ENCODE measurements around the gene ACOT8. TPM values are rescaled to one million over a fixed set of nuclear protein-coding genes. Genes with fewer than 3 reads are reported as not detected.

ACOT8 gene
- polyA plus RNA-seq, 3 donors = 40.9 to 52.4 (median 44.6) TPM

- Mint-ChIP-seq H3K4me3 (no peak overlapping the region), H3K36me3 (peaks cover 51 to 83% of the 10 kb centered on the region in 2 donors), H3K27ac (peak overlapping the region in 2 of 7 donors; percentile 10 to 65), H3K4me1 (peaks cover 15% of the 10 kb centered on the region), H3K27me3 (ENCODE audit: low read depth in 3 of 3) (peaks cover 0 to 2% (median 1%) of the 10 kb centered on the region in 3 donors), H3K9me3 (no peaks in the 10 kb centered on the region)
- Histone ChIP-seq H3K36me3 (replicated peaks in 1 of 2; ENCODE audit: control insufficient read depth in 1 of 2, insufficient read depth in 2 of 2, low read length in 2 of 2) (peaks cover 55 to 77% of the 10 kb centered on the region in 2 donors), H3K27ac (ENCODE audit: low read depth in 1 of 2, low read length in 2 of 2) (no peak overlapping the region), H3K9ac (ENCODE audit: insufficient read depth, low read length, poor library complexity, severe bottlenecking) (no peak overlapping the region), H3K27me3 (ENCODE audit: control insufficient read depth in 2 of 2, insufficient read depth in 2 of 2, low read length in 2 of 2) (no peaks in the 10 kb centered on the region), H4K20me1 (ENCODE audit: insufficient read depth, low read length) (peaks cover 25% of the 10 kb centered on the region), H2AFZ (ENCODE audit: insufficient read depth, low read depth, low read length, poor library complexity, severe bottlenecking) (no peak overlapping the region), H3K9me3 (replicated peaks in 1 of 2; ENCODE audit: control insufficient read depth in 1 of 2, insufficient read depth in 1 of 2, low read length in 2 of 2) (no peaks in the 10 kb centered on the region), H3K4me2 (replicated peaks; ENCODE audit: extremely low read depth, low read length, poor library complexity, severe bottlenecking) (no peak overlapping the region), H3K79me2 (ENCODE audit: insufficient read depth, low read length) (peaks cover 39% of the 10 kb centered on the region), H3K4me1 (ENCODE audit: control insufficient read depth in 1 of 2, insufficient read depth in 2 of 2, low read length in 2 of 2) (peaks cover 8 to 9% of the 10 kb centered on the region in 2 donors), H3K4me3 (replicated peaks in 1 of 3; ENCODE audit: low read depth in 2 of 3, low read length in 3 of 3) (no peak overlapping the region)
- no peak for DNase-seq
- intact Hi-C loops (cut with micrococcal nuclease) = no loop called here
- TF ChIP-seq CTCF (IDR thresholded peaks at IDR 0.05) = no peak
Observed at GRCh38 chr20:45851501-45851900, 5.7 kb downstream of the ACOT8 start.

- peaks cover 57 to 89% of the 10 kb centered on the region in 2 donors for H3K36me3 Mint-ChIP-seq
- no peak overlapping the region for H3K4me3 Mint-ChIP-seq
- Histone ChIP-seq H3K9me3 (replicated peaks in 1 of 2; ENCODE audit: control insufficient read depth in 1 of 2, insufficient read depth in 1 of 2, low read length in 2 of 2) (no peaks in the 10 kb centered on the region), H2AFZ (ENCODE audit: insufficient read depth, low read depth, low read length, poor library complexity, severe bottlenecking) (no peak overlapping the region), H3K9ac (ENCODE audit: insufficient read depth, low read length, poor library complexity, severe bottlenecking) (peak overlapping the region; percentile 17), H3K4me1 (ENCODE audit: control insufficient read depth in 1 of 2, insufficient read depth in 2 of 2, low read length in 2 of 2) (peaks cover 3% of the 10 kb centered on the region in 2 donors), H3K36me3 (replicated peaks in 1 of 2; ENCODE audit: control insufficient read depth in 1 of 2, insufficient read depth in 2 of 2, low read length in 2 of 2) (peaks cover 60 to 83% of the 10 kb centered on the region in 2 donors), H4K20me1 (ENCODE audit: insufficient read depth, low read length) (peaks cover 26% of the 10 kb centered on the region), H3K79me2 (ENCODE audit: insufficient read depth, low read length) (peaks cover 34% of the 10 kb centered on the region), H3K27me3 (ENCODE audit: control insufficient read depth in 2 of 2, insufficient read depth in 2 of 2, low read length in 2 of 2) (no peaks in the 10 kb centered on the region), H3K27ac (ENCODE audit: low read depth in 1 of 2, low read length in 2 of 2) (no peak overlapping the region), H3K4me3 (replicated peaks in 1 of 3; ENCODE audit: low read depth in 2 of 3, low read length in 3 of 3) (no peak overlapping the region), H3K4me2 (replicated peaks; ENCODE audit: extremely low read depth, low read length, poor library complexity, severe bottlenecking) (no peak overlapping the region)
- TF ChIP-seq CTCF (IDR thresholded peaks at IDR 0.05) = no peak
- H3K9me3 Mint-ChIP-seq = no peaks in the 10 kb centered on the region
- no peak for DNase-seq
- H3K27ac Mint-ChIP-seq = peak overlapping the region in 2 of 7 donors; percentile 46 to 69
- WGBS (ENCODE audit: insufficient coverage) = no CpG with 5 or more reads among the region's 1 CpG
- intact Hi-C loops (cut with micrococcal nuclease) = no loop called here
- H3K4me1 Mint-ChIP-seq = peaks cover 9% of the 10 kb centered on the region
- H3K27me3 Mint-ChIP-seq (ENCODE audit: low read depth in 3 of 3) = peaks cover 0 to 2% (median 1%) of the 10 kb centered on the region in 3 donors
Observed at GRCh38 chr20:45850926-45851325, 6.3 kb downstream of the ACOT8 start.

All from CD14-positive monocyte (primary cell).